ENCODE results near the gene PRRT1. TPM values are rescaled to one million over a fixed set of nuclear protein-coding genes. Genes with fewer than 3 reads are reported as not detected.
"Not testable (repeated sequence)": the region's sequence is repeated elsewhere in the genome, so short reads cannot be mapped to it uniquely, and the experiment has no call there.

Gene PRRT1
- total RNA-seq, 4 donors from 2014 or later, result 2.7 to 4.4 (median 4.0) TPM

- DNase-seq (ENCODE audit: extremely low spot score), result no peak
- H3K4me3 ChIP-seq, result no peak overlapping the region
- TF ChIP-seq POLR2AphosphoS5 (IDR thresholded peaks at IDR 0.05), result no peak
- TF ChIP-seq POLR2A (IDR thresholded peaks at IDR 0.05; ENCODE audit: low read depth), result no peak
- TF ChIP-seq EP300 (IDR thresholded peaks at IDR 0.05), result no peak
- TF ChIP-seq, protein P1, sequence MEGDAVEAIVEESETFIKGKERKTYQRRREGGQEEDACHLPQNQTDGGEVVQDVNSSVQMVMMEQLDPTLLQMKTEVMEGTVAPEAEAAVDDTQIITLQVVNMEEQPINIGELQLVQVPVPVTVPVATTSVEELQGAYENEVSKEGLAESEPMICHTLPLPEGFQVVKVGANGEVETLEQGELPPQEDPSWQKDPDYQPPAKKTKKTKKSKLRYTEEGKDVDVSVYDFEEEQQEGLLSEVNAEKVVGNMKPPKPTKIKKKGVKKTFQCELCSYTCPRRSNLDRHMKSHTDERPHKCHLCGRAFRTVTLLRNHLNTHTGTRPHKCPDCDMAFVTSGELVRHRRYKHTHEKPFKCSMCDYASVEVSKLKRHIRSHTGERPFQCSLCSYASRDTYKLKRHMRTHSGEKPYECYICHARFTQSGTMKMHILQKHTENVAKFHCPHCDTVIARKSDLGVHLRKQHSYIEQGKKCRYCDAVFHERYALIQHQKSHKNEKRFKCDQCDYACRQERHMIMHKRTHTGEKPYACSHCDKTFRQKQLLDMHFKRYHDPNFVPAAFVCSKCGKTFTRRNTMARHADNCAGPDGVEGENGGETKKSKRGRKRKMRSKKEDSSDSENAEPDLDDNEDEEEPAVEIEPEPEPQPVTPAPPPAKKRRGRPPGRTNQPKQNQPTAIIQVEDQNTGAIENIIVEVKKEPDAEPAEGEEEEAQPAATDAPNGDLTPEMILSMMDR (IDR thresholded peaks at IDR 0.05), result no peak
- peaks cover 0 to 9% (median 0%) of the 10 kb centered on the region in 4 donors for H3K36me3 ChIP-seq
- H3K27me3 ChIP-seq, result no peaks in the 10 kb centered on the region
- WGBS, result 50% methylated on average over 4 of the region's 4 CpGs
- intact Hi-C loops (cut with DNase I), result no loop called here
- peaks cover 33 to 56% (median 52%) of the 10 kb centered on the region in 4 donors for H3K4me1 ChIP-seq
- H3K27ac ChIP-seq (replicated peaks in 1 of 4), result peak overlapping the region in 1 of 4 donors; percentile 81
- no peaks in the 10 kb centered on the region for H3K9me3 ChIP-seq
Observed at GRCh38 chr6:32105433-32105832, 46.3 kb downstream of the PRRT1 start.

DNA sequence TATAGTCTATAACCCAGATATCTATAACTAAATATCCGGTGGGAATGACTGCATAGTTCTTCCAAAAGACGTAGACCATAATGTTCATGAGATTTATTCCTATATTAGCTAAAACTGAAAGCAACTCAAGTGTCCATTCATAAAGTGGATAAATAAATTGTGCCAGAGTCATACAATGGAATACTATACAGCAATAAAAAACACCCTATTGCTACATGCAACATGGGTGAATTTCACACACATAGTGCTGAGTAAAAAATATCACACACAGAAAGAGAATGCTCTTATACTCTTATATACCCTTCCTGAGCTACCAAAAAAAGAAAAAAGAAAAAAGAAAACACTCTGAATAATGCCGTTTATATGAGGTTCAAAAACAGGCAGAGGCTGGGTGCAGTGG, 49.5 kb downstream of the PRRT1 start:
- TF ChIP-seq, protein P1 (IDR thresholded peaks at IDR 0.05), result no peak
- TF ChIP-seq EP300 (IDR thresholded peaks at IDR 0.05), result no peak
- TF ChIP-seq POLR2A (IDR thresholded peaks at IDR 0.05; ENCODE audit: low read depth), result no peak
- TF ChIP-seq POLR2AphosphoS5 (IDR thresholded peaks at IDR 0.05), result no peak
- H3K27ac ChIP-seq (replicated peaks in 1 of 4), result no peak overlapping the region
- H3K9me3 ChIP-seq, result no peaks in the 10 kb centered on the region
- no peak overlapping the region for H3K4me3 ChIP-seq
- peaks cover 0 to 7% (median 3%) of the 10 kb centered on the region in 4 donors for H3K27me3 ChIP-seq
- 96% methylated on average over 3 of the region's 3 CpGs for WGBS
- peaks cover 3 to 20% (median 8%) of the 10 kb centered on the region in 4 donors for H3K36me3 ChIP-seq
- peaks cover 8 to 26% (median 23%) of the 10 kb centered on the region in 4 donors for H3K4me1 ChIP-seq
- no peak for DNase-seq (ENCODE audit: extremely low spot score)
- intact Hi-C loops (cut with DNase I), result no loop called here

DNA sequence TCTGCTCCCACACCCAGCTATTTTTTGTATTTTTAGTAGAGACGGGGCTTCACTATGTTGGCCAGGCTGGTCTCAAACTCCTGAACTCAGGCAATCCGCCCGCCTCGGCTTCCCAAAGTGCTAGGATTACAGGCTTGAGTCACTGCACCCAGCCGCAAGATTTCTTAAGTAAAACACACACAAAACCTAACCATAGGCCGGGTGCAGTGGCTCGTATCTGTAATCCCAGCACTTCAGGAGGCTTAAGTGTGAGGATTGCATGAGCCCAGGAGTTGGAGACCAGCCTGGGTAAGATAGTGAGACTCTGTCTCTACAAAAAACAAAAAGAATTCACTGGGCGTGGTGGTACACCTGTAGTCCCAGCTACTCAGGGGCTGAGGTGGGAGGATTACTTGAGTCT, 51.5 kb downstream of the PRRT1 start:
- 90% methylated on average over 8 of the region's 8 CpGs for WGBS
- Histone ChIP-seq H3K4me1 (peaks cover 9 to 26% (median 22%) of the 10 kb centered on the region in 4 donors), H3K36me3 (peaks cover 3 to 40% (median 23%) of the 10 kb centered on the region in 4 donors), H3K27me3 (peaks cover 0 to 27% (median 15%) of the 10 kb centered on the region in 4 donors)
- intact Hi-C loops (cut with DNase I); DNase-seq (ENCODE audit: extremely low spot score); H3K4me3 ChIP-seq; H3K27ac ChIP-seq (replicated peaks in 1 of 4); H3K9me3 ChIP-seq: not testable (repeated sequence)

Small RNAs within 50 kb of the gene (small RNA-seq; reads per million reads assigned to genes)
- gene AL662884.1 (0 reads per million in 3 donors), gene MIR6833 (0 reads per million in 3 donors)

Other genes with a start within 250 kb of the PRRT1 start
- 1 to 10 TPM in 3 of 4 donors, under 1 TPM in 1; 0.66 to 2.5 (median 1.6) TPM for gene ZBTB12, start 249.9 kb downstream of the PRRT1 start, total RNA-seq
- 10 to 100 TPM in 3 of 4 donors, 1 to 10 TPM in 1; 10.0 to 15.4 (median 12.6) TPM for gene C2, start 224.2 kb downstream of the PRRT1 start, total RNA-seq
- gene CFB, start 205.8 kb downstream of the PRRT1 start, total RNA-seq, result 10 to 100 TPM; 11.6 to 28.7 (median 12.7) TPM
- gene NELFE, start 193.0 kb downstream of the PRRT1 start, total RNA-seq, result 10 to 100 TPM; 79.3 to 81.7 (median 81.1) TPM
- 10 to 100 TPM; 23.3 to 33.2 (median 28.5) TPM for gene SKIC2, start 192.8 kb downstream of the PRRT1 start, total RNA-seq
- 10 to 100 TPM; 12.9 to 18.4 (median 15.9) TPM for gene DXO, start 179.8 kb downstream of the PRRT1 start, total RNA-seq
- 100 to 1,000 TPM in 2 of 4 donors, 10 to 100 TPM in 2; 31.6 to 187 (median 98.2) TPM for gene C4A, start 169.9 kb downstream of the PRRT1 start, total RNA-seq
- 100 to 1,000 TPM in 1 of 4 donors, 10 to 100 TPM in 3; 45.3 to 203 (median 75.8) TPM for gene C4B, start 137.1 kb downstream of the PRRT1 start, total RNA-seq
- 1 to 10 TPM in 3 of 4 donors, under 1 TPM in 1; 0.33 to 3.7 (median 1.9) TPM for gene CYP21A2, start 113.5 kb downstream of the PRRT1 start, total RNA-seq
- 100 to 1,000 TPM; 223 to 525 (median 326) TPM for gene TNXB, start 42.6 kb downstream of the PRRT1 start, total RNA-seq
- gene ATF6B, start 23.7 kb downstream of the PRRT1 start, total RNA-seq, result 10 to 100 TPM; 17.7 to 37.4 (median 27.2) TPM
- gene FKBPL, start 21.7 kb downstream of the PRRT1 start, total RNA-seq, result 1 to 10 TPM; 2.7 to 6.3 (median 3.9) TPM
- gene PPT2, start 2.2 kb upstream of the PRRT1 start, total RNA-seq, result 10 to 100 TPM; 14.9 to 31.4 (median 20.8) TPM
- 10 to 100 TPM in 2 of 4 donors, 1 to 10 TPM in 2; 8.1 to 20.7 (median 13.9) TPM for gene EGFL8, start 12.7 kb upstream of the PRRT1 start, total RNA-seq
- gene AGPAT1, start 24.1 kb upstream of the PRRT1 start, total RNA-seq, result 10 to 100 TPM; 52.7 to 76.7 (median 68.9) TPM
- 10 to 100 TPM; 76.2 to 91.4 (median 88.5) TPM for gene RNF5, start 26.5 kb upstream of the PRRT1 start, total RNA-seq
- gene AGER, start 32.3 kb upstream of the PRRT1 start, total RNA-seq, result 1 to 10 TPM in 3 of 4 donors, under 1 TPM in 1; 0.83 to 5.9 (median 3.8) TPM
- gene PBX2, start 38.3 kb upstream of the PRRT1 start, total RNA-seq, result 10 to 100 TPM; 43.6 to 95.9 (median 59.3) TPM
- gene GPSM3, start 40.7 kb upstream of the PRRT1 start, total RNA-seq, result 10 to 100 TPM in 1 of 4 donors, 1 to 10 TPM in 3; 5.7 to 17.4 (median 8.6) TPM
- 10 to 100 TPM; 16.6 to 30.6 (median 19.8) TPM for gene NOTCH4, start 72.1 kb upstream of the PRRT1 start, total RNA-seq
- gene TSBP1, start 220.0 kb upstream of the PRRT1 start, total RNA-seq, result not detected

Data from esophagus muscularis mucosa (tissue), 4 donors.